ENCODE data around the gene PREX1.

PREX1 gene

DNA sequence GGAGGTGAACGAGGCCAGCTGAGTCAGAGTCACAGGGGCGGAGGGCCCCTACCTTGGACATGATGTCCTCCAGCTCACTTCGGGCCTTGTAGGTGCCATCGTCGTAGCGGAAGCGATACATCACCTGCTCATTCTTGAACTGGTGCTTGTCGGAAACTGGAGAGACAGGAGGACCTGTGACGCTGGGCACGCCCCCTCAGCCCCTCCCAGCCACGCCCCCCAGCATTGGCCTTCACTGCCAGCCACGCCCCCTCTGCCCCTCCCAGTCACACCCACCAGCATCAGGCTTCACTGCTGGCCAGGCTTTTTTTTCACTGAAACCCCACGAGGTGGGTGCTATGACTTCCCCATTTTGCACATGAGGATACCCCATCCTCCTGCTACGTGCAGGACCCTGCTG is 148.2 kb downstream of the PREX1 start:
- peak; percentile 58 for DNase-seq (ENCODE audit: low spot score)

DNA sequence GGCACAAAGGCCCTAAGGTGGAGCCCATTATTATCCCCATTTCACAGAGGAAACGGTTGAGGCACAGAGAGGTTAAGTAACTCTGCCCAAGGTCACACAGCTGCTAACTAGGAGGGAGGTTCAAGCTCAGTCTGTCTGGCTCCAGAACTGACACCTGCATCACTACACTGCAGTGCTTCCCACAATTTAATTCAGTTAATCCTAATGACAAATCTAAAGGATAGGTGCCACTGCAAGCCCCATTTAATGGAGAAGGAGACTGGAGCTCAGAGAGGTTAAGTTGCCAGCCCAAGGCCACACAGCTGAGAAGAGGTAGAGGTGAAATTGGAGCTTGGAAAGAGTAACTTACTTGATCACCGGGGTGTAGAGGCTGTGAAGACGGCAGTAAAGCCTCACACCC is 148.8 kb downstream of the PREX1 start:
- no peak for DNase-seq (ENCODE audit: low spot score)

DNA sequence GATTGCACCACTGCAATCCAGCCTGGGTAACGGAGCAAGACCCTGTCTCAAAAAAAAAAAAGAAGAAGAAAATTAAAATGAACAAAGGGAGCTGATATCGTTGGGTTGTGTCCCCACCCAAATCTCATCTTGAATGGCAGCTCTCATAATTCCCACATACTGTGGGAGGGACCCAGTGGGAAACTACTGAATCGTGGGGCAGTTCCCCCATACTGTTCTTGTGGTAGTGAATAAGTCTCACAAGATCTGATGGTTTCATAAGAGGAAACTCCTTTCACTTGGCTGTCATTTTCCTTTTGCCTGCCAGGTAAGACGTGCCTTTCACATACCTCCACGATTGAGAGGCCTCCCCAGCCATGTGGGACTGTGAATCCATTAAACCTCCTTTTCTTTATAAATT is 149.4 kb downstream of the PREX1 start:
- DNase-seq (ENCODE audit: low spot score): no peak

DNA sequence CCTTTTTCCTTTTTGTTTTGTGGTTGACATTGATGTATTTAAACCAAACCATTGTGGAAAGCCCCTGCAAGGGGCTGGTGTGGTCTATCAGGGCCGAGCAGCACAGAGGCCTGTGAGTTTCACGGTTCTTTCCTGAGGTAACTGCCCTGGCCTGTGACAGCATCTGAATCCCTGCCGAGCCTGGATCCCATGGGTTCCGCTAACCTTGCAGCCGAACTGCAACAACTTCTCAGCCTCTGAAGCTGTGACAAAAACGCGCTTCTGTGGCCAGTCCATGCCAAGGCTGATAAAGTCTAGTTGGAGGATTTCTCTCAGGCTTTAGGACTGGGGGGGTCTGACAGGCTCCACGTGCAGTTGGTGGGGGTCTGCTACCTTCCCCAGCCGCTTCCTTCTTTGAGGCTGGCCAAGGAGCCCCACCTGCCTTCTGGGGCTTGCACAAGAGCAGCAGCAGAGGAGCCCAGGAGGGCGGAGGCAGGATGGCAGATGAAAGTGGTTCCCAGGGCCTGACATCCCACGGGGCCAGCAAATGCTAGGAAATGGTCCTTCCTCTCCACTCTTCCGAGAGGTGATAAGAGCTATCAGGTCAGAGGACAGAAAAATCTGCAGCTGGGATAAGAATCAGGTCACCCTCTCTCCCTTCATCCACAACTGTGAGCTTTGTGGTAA is 150.9 kb downstream of the PREX1 start:
- DNase-seq (ENCODE audit: low spot score): no peak

DNA sequence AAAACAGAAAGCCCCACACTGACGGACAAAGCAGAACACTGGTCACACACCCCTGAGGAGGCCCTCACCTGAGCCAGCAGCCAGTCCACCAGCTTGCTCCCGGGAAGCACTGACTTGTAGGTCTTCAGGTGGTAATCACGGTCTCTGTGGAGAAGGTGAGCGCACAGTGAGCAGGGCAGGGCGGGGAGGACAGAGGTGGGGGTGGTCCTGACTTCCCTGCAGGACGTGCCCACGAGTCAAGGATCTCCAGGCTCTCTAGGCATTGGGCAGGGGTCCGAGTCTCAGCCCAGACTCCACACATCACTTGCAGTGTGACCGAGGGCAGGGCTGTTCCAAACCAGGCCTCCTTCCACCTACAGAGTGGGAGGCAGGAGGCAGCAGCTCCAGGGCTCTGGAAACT is 151.7 kb downstream of the PREX1 start:
- DNase-seq (ENCODE audit: low spot score): no peak

DNA sequence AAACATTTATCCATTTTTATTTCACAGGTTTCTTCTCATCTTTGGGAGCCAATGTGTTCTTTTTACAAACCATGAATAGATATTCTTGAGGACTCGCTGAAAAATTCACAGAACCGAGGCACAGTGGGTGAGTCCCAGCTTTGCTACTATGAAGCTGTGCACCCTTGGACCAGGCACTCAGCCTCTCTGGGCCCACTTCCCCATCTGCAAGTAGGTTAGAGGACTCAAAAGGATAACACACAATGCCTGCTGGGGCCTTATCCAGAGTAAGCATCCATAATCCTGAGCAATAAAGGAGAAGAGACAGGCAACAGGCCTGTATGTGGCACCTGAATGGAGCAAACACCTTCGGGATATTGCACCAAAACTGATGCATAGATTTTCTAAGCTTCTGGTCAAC is 153.3 kb downstream of the PREX1 start:
- DNase-seq (ENCODE audit: low spot score): no peak

DNA sequence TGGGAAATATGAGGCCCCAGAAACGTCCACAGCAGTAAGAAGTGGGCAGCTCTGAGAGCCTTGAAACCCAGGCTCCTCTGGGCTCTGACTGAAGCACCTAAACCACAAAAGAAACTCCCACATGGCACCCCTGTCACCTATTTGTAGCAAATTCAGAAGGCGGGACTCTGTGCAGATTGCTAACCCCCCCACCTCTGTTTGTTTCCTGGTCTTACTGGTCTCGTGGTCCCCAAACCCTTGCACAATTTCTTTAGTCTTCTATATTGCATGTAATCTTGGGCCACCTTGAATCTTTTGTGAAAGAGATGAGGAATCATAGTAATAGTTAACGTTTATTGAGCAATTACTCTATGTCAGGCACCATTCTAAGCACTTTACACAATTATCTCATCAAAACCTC is 154.3 kb downstream of the PREX1 start:
- DNase-seq (ENCODE audit: low spot score): no peak

DNA sequence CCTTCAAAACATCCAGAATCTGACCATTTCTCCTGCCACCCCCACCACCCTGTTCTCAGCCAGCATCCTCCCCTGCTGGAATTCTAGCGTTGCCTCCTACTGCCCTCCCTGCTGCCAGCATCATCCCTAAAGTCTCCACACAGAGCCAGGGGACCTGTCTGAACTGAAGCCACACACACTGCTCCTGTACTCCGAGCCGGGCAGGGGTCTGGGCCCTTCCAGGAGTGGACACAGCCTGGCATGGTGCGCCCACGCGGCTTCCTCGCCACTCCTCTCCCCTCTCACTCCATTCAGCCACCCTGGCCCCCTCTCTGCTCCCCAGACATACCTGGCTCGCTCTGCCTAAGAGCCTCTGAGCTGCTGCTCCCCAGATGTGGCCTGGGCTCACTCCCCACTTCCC is 155.5 kb downstream of the PREX1 start:
- no peak for DNase-seq (ENCODE audit: low spot score)

DNA sequence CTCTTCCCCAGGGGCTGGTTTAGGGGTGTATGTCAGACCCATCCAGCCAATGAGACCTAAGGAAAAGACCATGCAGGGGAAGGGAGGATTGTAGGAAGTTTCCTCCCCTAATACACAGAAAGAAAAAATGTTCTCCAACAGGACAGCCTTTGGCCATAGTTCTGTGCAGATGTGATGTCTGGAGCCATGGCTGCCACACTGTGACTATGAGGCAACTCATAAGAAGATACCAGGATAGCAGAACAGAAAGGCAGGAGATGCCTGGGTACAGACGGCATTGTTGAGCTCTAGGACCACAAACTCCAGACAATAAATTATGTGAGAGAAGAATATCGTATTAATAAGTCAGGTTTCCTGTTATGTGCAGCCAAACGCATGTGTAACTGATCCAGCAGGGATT is 156.7 kb downstream of the PREX1 start:
- DNase-seq (ENCODE audit: low spot score): no peak

DNA sequence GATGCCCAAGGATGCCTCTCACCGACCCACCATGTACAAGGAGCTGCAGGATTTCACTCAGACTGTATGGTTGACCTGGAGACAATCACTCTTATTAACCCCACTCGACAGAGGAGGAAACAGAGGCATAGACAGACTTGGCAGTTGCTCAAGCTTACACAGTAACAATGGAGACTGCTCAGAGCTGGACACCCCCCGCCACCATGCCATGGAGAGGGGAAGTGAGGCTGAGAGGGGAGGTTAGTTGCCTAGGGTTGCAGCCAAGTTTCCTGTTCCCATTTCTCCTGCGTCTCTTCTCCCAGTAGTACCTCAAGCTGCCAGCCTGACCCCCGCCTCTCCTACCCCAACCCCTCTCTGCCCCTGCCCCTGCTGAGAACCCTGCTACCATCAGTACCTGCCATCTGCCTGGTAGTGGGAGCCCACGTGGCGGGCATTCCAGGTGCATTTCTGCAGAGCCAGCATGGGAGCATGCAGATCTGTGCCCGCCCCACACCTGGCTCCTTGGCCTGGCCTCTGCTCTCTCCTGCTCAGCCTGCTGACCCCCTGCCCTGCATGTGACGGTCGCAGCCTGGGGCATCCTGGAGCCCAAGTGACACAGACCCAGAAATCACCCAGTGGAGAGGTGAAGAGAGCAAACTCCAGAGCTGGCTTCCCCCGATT is 157.7 kb downstream of the PREX1 start:
- no peak for DNase-seq (ENCODE audit: low spot score)

DNA sequence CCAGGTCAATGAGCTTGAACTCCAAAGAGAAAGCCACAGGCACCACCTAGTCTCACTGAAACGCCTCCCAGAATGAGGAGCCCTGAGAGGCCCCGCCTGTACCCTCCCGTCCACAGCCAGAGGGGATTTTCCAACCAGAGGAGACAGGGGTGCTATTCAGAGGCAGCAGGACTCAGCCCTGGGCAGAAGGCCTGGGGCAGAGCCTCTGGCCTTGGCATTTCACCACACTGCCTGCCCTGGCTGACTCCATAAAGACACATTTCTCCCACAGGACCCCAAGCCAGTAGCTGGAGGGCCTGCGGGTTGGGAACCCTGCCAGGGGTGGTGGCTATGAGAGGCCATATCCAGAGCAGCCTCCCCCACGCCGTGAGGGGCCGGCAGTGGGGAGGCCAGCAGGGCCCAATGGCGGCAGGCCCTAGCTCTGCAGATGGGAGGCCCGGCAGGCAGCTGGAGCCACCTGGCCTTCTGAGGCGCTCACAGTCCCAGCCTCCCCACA is 159.3 kb downstream of the PREX1 start:
- no peak for DNase-seq (ENCODE audit: low spot score)

DNA sequence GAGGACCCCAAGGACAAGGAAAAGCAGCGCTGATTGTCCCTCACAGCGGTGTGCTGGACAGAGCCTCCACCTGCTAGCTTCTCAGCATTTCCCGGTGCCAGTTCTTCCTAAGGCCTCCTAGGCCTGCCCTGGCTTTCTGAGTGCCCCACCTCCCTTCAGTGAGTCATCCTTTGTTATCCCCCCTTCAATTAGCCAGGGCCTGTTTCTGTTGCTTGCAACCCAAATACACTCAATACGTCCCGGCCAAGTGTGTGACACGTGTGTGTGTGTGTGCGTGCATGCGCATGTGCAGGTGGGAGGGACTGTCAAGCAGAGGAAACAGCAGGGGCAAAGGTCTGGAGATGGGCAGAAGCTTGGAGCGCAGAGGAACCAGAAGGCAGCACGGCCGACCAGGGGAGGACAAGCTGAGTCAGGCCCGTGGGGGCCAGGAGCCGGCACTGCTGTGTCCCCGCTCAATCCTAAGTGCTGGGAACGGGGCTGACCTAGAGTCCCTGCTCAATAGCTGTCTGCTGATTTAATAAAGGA is 159.8 kb downstream of the PREX1 start:
- no peak for DNase-seq (ENCODE audit: low spot score)

DNA sequence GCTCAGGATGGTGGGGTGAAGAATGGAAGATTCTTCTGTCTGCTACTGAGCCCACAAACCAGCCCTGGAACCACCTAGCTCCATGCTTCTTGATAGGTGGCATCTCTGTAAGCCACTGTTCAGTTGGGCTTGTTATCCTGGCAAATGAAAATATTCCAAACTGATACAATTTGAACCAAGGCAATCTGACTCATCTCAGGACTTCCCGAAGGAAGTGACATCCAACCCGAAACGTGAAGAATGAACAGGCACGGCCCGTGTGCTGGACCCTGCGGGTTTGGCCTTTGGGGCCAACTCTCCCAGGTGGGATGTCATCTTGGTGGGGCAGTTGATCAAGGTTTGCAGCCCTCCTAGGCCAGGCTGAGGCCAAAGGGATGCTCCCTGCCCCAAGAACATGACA is 160.3 kb downstream of the PREX1 start:
- DNase-seq (ENCODE audit: low spot score): no peak

DNA sequence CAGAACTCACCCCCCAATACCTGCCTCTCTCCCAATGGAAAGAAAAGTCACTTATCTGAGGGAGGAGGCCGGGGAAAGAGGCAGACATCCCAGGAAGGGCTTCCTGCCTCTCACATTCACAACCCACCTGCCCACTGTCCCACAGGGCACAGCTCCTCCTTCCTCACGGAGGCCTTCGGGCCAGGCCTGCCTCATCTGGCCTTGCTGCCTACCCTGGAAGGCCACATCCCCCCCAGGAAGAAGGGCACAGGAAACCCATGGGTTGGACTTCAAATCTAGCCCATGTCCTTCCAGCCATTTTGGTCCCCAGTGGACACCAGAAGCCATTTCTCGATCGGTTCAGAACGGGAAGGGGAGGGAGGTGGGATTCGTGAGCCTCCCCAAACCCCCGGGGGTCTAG is 162.0 kb downstream of the PREX1 start:
- no peak for DNase-seq (ENCODE audit: low spot score)

DNA sequence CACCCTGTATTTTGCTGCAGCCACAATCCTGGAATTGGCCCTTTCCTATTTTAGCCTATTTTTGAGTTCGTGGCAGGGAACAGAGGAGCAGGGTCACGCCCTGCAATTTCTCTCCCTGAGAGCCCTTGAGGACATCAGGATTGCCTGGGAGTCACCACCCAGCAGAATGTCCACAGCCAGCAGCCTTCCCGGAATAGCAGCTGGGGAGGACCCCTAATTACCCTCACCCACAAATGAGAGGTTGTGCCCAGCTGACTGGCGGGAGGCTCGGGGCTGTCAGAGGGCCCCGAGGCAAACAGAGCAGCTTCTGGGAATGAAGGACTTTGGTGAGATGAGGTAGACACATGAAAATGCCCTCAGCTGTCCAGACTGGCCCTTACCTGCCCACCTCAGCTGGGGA is 165.1 kb downstream of the PREX1 start:
- no peak for DNase-seq (ENCODE audit: low spot score)

DNA sequence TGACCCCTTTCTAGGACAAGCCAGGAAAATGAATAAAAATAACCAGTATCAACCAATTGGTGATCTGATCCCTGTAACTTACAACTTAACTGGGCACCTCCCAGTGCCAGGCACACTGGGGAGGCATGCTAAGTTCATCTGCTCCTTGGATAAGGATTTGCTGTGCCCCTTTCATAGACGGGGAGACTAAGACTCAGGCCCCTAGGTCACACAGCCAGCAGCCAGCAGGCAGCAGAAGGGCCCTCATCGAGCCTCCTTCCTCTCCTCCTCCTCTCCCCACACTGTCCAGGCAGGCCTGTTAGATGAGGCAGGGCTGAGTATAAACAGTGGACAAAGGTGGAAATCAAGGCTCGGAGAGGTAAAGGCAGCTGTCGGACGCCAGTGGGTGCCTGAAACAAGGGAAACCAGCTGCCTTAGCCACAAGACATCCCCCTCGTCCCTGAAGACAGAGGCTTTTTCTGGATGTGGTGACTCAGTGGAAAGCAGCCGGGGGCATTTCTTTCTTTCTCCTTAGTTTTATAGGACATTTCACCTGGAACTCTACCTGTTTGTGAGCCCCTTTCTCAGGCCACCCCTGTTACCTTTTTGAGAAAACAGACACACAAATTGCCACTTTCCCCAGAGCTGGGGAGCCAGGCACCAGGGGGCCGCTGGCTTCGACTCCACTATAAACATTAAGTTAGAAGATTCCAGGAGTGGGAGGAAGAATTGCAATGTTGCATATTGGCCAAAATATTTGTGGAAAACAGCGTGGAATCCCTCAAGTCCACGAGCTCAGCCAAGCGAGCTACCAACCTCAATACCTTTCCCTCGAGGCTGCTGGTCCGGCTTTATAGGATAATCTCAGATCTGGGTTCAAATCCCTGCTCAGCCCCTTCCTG is 166.0 kb downstream of the PREX1 start:
- DNase-seq (ENCODE audit: low spot score): no peak

DNA sequence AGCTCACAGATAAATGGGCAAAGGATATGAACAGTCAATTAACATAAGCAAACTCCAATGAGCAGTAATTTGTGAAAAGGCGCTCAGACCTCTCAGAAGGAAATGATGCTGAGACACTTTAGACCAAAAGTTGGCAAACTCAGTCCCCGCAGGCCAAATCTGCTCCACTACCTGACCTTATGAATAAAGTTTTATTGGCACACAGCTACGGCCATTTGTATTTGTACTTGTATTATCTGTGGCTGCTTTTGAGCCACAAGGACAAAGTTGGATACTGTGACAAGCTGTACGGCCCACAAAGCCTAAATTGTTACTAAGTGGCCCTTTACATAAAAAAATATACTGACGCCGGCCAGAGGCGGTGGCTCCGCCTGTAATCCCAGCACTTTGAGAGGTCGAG is 167.0 kb downstream of the PREX1 start:
- DNase-seq (ENCODE audit: low spot score): no peak

DNA sequence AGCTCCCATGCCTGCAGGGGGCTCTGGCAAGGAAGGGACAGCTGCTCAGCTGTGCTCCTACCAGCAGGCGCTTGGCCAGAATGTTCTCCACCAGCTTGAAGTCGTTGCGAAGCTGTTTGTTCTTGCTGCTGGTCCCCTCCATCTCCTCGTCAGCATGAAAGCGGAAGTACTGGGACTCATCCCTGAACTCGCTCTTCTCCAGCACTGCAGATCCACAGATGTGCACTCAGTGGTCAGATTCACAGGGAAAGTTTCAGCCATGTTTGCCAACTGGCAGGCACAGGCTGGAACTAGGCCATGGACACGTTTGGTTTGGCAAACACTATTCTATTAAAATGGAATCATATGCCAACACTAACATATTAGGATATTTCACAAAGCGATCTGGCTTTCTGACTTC is 167.9 kb downstream of the PREX1 start:
- no peak for DNase-seq (ENCODE audit: low spot score)

DNA sequence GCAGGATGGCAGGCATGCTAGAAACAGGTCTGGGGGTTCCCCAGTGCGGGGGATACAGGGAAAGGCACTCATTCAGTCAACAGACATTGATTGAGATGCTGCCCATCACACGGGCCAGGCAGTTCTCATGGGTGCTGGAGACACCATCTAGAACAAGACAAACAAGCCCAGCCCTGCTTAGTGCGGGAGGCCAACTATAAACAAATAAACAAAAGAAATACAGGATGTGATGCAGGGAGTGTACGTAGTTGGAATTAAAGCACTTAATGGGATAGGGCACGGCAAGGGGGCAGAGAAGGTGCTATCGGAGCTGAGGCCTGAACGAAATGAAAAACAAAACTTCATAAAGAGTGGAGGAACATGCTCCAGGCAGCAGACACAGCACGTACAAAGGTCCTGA is 169.3 kb downstream of the PREX1 start:
- no peak for DNase-seq (ENCODE audit: low spot score)

DNA sequence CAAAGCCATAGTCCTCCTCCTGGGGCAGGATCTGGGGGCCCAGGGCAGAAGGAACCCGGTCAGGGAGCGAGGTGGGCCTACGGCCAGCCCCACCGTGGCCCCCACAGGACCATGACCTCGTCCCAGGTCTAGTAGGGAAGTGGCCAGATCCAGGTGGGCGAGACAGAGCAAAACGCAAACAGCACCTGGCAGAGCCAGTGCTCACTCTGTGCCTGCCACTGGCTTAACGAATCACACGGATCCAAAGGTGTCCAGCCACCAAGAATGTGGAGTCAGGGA is 169.7 kb downstream of the PREX1 start:
- no peak for DNase-seq (ENCODE audit: low spot score)

DNA sequence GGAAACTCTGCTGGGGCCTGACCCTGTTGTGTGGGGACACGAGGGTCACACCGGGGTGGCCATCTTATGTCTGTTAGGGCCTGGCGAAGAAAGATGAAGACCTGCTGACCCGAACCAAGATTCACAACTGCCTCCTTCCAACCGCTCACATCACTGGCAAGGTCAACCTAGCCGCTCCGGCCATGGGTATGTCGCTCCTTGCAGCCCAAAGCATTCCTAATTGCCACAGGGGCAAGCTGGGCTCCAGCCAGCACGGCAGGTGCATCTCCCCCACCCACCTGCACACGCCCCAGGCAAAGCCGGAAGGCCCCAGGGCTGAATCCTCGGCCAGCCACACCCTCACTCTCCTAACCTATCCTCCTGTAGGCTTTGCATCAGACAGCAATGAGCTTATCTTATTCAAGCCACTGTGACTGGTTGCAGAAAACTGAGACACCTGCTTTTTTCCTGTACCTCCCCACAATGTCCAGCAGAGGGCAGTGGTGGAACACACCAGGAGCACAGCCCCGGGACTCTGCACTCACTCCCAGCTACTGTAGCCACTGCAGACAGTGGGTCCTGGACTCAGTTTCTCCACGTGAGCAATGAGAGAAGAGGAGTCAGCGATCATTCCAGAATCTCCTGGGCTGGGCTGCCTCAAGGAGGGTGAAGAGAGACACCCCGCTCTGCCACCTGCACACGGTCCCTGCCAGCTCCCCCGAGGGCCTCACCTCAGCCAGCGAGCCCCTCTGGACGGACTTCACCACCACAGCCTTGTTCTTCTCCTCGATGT is 170.2 kb downstream of the PREX1 start:
- DNase-seq (ENCODE audit: low spot score): peak; percentile 88

DNA sequence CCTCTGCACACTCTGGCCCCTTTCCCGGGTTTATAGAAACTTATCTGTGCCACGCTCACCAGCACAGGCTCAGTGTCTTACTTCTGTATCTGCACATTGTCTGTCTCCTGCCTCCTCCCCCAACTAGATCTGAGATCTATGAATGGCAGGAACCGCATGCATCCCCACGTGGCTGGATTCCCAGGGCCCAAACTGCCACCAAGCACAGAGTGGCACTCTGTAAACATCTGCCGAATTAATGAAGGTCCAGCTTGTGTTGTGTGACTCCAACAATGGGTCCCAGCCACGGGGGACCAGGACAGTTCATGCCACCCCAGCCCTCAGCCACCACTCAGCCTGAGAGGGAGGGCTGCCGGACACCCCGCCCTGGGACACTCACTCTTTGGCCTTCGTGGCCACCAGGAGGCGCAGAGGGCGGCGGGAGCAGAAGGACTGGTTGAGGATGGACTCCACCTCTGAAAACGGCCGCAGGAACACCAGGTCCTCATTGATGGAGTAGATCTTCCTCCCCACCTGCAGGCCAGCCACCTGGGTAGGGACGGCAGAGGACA is 171.1 kb downstream of the PREX1 start:
- DNase-seq (ENCODE audit: low spot score): no peak
